AG04450 (cell line): ENCODE data around the gene RPH3AL. TPM values are rescaled to one million over a fixed set of nuclear protein-coding genes. Genes with fewer than 3 reads are reported as not detected.

Experiments used
- CTCF ChIA-PET: fragments of 300-600, 350-600 bp; formaldehyde crosslinking; extraction: SDS; loops from one replicate; lab custom pipeline; 2022; ENCODE audit warnings: antibody characterized with exemption, inconsistent platforms; lab: Charles Lee
- POLR2A ChIA-PET: fragments of 350-600 bp; formaldehyde crosslinking; extraction: SDS; loops from one replicate; lab custom pipeline; 2021; ENCODE audit warnings: antibody characterized with exemption, inconsistent platforms; lab: Yijun Ruan, JAX
- DNase-seq: peaks from one replicate; pipeline ENCODE4 v3.0.0-alpha.2; 2011; ENCODE audit warnings: low read depth, low spot score
- H3K27ac ChIP-seq: one replicate; pipeline ENCODE4 v1.5.1; 2012; ENCODE audit warnings: low read depth, low read length, control low read depth
- H3K27me3 ChIP-seq: one replicate; pipeline ENCODE4 v1.6.0; 2012; ENCODE audit warnings: low read length; ENCODE audit not compliant: control insufficient read depth, insufficient read depth
- H3K4me3 ChIP-seq: 2 replicates; pipeline ENCODE4 v1.5.1; 2011; ENCODE audit warnings: mild to moderate bottlenecking, low read depth, low read length, control low read depth
- H3K9me3 ChIP-seq: 2 replicates; pipeline ENCODE4 v1.5.1; 2012; ENCODE audit warnings: low read length; ENCODE audit not compliant: control insufficient read depth, insufficient read depth
- CTCF ChIP-seq: IDR thresholded peaks from 2 replicates; pipeline ENCODE4 v1.5.1; 2011; ENCODE audit warnings: low read depth, low read length, control low read depth, inconsistent platforms
- polyA plus RNA-seq: library from polyadenylated mRNA; depleted of rRNA; stranded (reverse); fragments of >200 nt; gene quantifications from 2 replicates; pipeline ENCODE4 v1.2.3, GENCODE V29; 2011

The RPH3AL gene
- polyA plus RNA-seq, 1 experiment, result 1.3 TPM

GRCh38 chr17:179066-179432 is 173.6 kb downstream of the RPH3AL start:
- H3K4me3 ChIP-seq, result no peak overlapping the region
- POLR2A ChIA-PET, result no interaction called here
- CTCF ChIA-PET, result no interaction called here
- peaks cover 61% of the 10 kb centered on the region for H3K27me3 ChIP-seq
- no peak overlapping the region for H3K27ac ChIP-seq
- no peak for DNase-seq
- no peak for TF ChIP-seq CTCF
- H3K9me3 ChIP-seq, result no peaks in the 10 kb centered on the region

- POLR2A ChIA-PET, result no interaction called here
- CTCF ChIA-PET, result no interaction called here
- DNase-seq, result no peak
- H3K9me3 ChIP-seq, result no peaks in the 10 kb centered on the region
- no peak overlapping the region for H3K27ac ChIP-seq
- H3K27me3 ChIP-seq, result peaks cover 57% of the 10 kb centered on the region
- H3K4me3 ChIP-seq, result no peak overlapping the region
- no peak for TF ChIP-seq CTCF
Measured at GRCh38 chr17:178292-179065, 174.1 kb downstream of the RPH3AL start.

GRCh38 chr17:177762-178161 is 174.8 kb downstream of the RPH3AL start:
- H3K27ac ChIP-seq, result no peak overlapping the region
- ChIA-PET CTCF (no interaction called here), POLR2A (no interaction called here)
- peaks cover 50% of the 10 kb centered on the region for H3K27me3 ChIP-seq
- no peak for DNase-seq
- TF ChIP-seq CTCF, result no peak
- H3K4me3 ChIP-seq, result no peak overlapping the region
- no peaks in the 10 kb centered on the region; the same call in 1 of the 2 replicates for H3K9me3 ChIP-seq

- H3K9me3 ChIP-seq, result no peaks in the 10 kb centered on the region; the same call in 1 of the 2 replicates
- CTCF ChIA-PET, result interaction anchor here (0.7 kb wide), 1 partner anchor 16 kb away, joined by 3 read pairs; no protein-coding TSS in a partner anchor
- POLR2A ChIA-PET, result no interaction called here
Measured at GRCh38 chr17:177155-177554, 175.5 kb downstream of the RPH3AL start.

More at GRCh38 chr17:177155-177554, 175.5 kb downstream of the RPH3AL start:
- H3K4me3 ChIP-seq, result no peak overlapping the region
- H3K27me3 ChIP-seq, result peaks cover 45% of the 10 kb centered on the region
- no peak overlapping the region for H3K27ac ChIP-seq
- DNase-seq, result no peak
- TF ChIP-seq CTCF, result no peak
